Keratinocyte (primary cell): ENCODE data around the gene BICD1.

Source experiments
- CTCF ChIP-seq, 3 experiments: IDR thresholded peaks in 1 of 3; conservative IDR thresholded peaks in 1 of 3; optimal IDR thresholded peaks in 1 of 3; 2 replicates in 2 of 3; 3 replicates in 1 of 3; pipeline versions ENCODE3 to v1.5.1; 2011; ENCODE audit warnings: low read length in 3 of 3, mild to moderate bottlenecking in 3 of 3, moderate library complexity in 2 of 3, control low read depth in 1 of 3, inconsistent platforms in 1 of 3; ENCODE audit not compliant: insufficient read depth in 2 of 3; ENCODE audit errors: extremely low read depth in 1 of 3
- EZH2 ChIP-seq: IDR thresholded peaks from one replicate; pipeline ENCODE4 v1.6.1; 2012; ENCODE audit warnings: inconsistent platforms, mild to moderate bottlenecking, low read length, moderate library complexity

GRCh38 chr12:32196250-32197198 is 89.9 kb downstream of the BICD1 start:
- no peak for TF ChIP-seq CTCF (optimal IDR thresholded peaks at IDR 0.05 in 1 of 3, IDR thresholded peaks at IDR 0.05 in 1 of 3, conservative IDR thresholded peaks at IDR 0.05 in 1 of 3; ENCODE audit: extremely low read depth in 1 of 3, insufficient read depth in 2 of 3, low read length in 3 of 3)
- TF ChIP-seq EZH2, result no peak
